ENCODE results near the gene CNTNAP2. TPM values are rescaled to one million over a fixed set of nuclear protein-coding genes. Genes with fewer than 3 reads are reported as not detected.

Gene CNTNAP2
- total and polyA plus RNA-seq, 9 of the 15 experiments (the other 6 are each of a cell fraction or from before 2014, with no cell fraction given) = 0.04 to 0.62 (median 0.09) TPM; not detected in 4

DNA sequence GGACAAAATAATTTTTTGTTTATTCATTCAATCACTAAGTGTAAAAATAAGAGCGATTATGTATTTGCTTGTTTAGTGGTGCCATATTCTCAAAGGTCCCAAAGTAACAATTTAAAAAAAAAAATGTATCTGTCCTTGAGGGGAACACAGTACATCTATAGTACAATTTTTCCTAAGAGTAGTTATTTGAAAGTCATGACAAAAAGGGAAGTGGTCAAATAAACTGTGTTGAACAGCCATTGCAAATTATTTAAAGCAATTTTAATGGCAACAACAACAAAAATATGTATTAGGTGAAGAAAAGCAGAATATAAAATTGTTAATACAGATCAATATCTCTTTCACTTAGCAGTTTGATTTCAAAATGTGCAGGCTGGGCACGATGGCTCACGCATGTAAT lies 943.5 kb downstream of the CNTNAP2 start (continued):
- no peak for TF ChIP-seq SIN3A (IDR thresholded peaks at IDR 0.05; ENCODE audit: borderline replicate concordance in 2 of 2, control insufficient read depth in 1 of 2, low read depth in 2 of 2, low read length in 2 of 2)
- TF ChIP-seq ZNF764 (CRISPR knock-in tag; IDR thresholded peaks at IDR 0.05; ENCODE audit: low read depth) = no peak
- TF ChIP-seq MAFF (IDR thresholded peaks at IDR 0.05; ENCODE audit: low read length) = no peak
- no peak for TF ChIP-seq POLR2A (conservative IDR thresholded peaks at IDR 0.05)
- no peak for TF ChIP-seq KHSRP (IDR thresholded peaks at IDR 0.05)
- TF ChIP-seq GTF3C2 (IDR thresholded peaks at IDR 0.05; ENCODE audit: borderline replicate concordance, extremely low read depth, insufficient read length) = no peak
- TF ChIP-seq WHSC1 (IDR thresholded peaks at IDR 0.05; ENCODE audit: low read length) = no peak
- no peak for TF ChIP-seq HIVEP1 (CRISPR knock-in tag; IDR thresholded peaks at IDR 0.05)

DNA sequence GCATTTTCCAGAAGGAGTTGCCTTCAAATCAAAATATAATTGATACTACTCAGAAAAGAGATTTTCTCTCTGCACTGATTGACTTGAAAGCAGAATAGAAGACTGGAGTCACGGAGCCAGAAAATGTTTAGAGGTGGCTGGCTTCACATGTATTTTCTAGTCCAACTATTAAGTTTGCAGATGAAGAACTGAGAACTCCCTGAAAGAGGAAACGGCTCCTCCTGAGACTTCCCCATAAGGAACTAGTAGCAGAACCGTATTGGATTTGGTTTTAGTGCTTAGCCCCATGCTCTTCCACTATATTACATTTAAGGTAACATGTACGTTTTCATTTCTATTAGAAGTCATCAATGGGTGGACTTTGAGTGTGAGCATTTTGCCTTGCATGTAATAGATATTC lies 946.3 kb downstream of the CNTNAP2 start:
- H3K4me3 ChIP-seq = no peak overlapping the region
- H4K20me1 ChIP-seq (replicated peaks; ENCODE audit: control insufficient read depth, insufficient read depth, low read length) = no peaks in the 10 kb centered on the region
- in situ Hi-C loops (cut with MboI) = no loop called here
- H3K9ac ChIP-seq (ENCODE audit: insufficient read depth in 1 of 2, low read depth in 2 of 2, low read length in 2 of 2) = no peak overlapping the region
- no peaks in the 10 kb centered on the region for H3K9me1 ChIP-seq (ENCODE audit: control insufficient read depth, insufficient read depth, low read length)
- ATAC-seq = no peak
- no peaks in the 10 kb centered on the region for H3K79me2 ChIP-seq (ENCODE audit: control insufficient read depth, insufficient read depth, low read length)
- 0% methylated on average over 4 of the region's 4 CpGs for WGBS (ENCODE audit: insufficient coverage, low coverage, missing lambda C conversion rate)
- H3K9me3 ChIP-seq (replicated peaks; ENCODE audit: control insufficient read depth, insufficient read depth, low read depth, low read length) = no peaks in the 10 kb centered on the region
- no peak for FAIRE-seq
- no peak overlapping the region for H2AFZ ChIP-seq (ENCODE audit: low read depth, low read length)
- no peaks in the 10 kb centered on the region for H3K4me1 ChIP-seq (replicated peaks in 1 of 2; ENCODE audit: control insufficient read depth in 2 of 2, insufficient read depth in 2 of 2, low read length in 2 of 2)
- H3K27me3 ChIP-seq (ENCODE audit: control insufficient read depth in 2 of 2, insufficient read depth in 2 of 2, low read length in 2 of 2) = no peaks in the 10 kb centered on the region
- intact Hi-C loops (cut with micrococcal nuclease) = no loop called here
- no peaks in the 10 kb centered on the region for H3K36me3 ChIP-seq (ENCODE audit: control insufficient read depth, insufficient read depth, low read length)
- no peak for DNase-seq (ENCODE audit: extremely low read depth in 1 of 4, low spot score in 3 of 4)
- no peak overlapping the region for H3K27ac ChIP-seq (ENCODE audit: extremely low read depth, low read depth, low read length)
- BruUV-seq (replicated peaks) = no TSS peak
- CTCF ChIA-PET (ENCODE audit: low intra/inter-chr PET ratio) = no interaction called here
- POLR2A ChIA-PET = no interaction called here
- no peak overlapping the region for H3K4me2 ChIP-seq (ENCODE audit: insufficient read depth, low read length)
- TF ChIP-seq ARID4B (CRISPR knock-in tag; IDR thresholded peaks at IDR 0.05) (no peak), FOXP4 (CRISPR knock-in tag; IDR thresholded peaks at IDR 0.05; ENCODE audit: borderline replicate concordance) (no peak), STAT5B (CRISPR knock-in tag; IDR thresholded peaks at IDR 0.05) (no peak), ZNF316 (IDR thresholded peaks at IDR 0.05) (no peak), NR1H2 (CRISPR knock-in tag; IDR thresholded peaks at IDR 0.05) (no peak), KDM2B (CRISPR knock-in tag; IDR thresholded peaks at IDR 0.05) (no peak)
